Naive B cell (primary cell): Measurements from ENCODE around the gene CROCC. TPM values are rescaled to one million over a fixed set of nuclear protein-coding genes. Genes with fewer than 3 reads are reported as not detected.

Source experiments
- ATAC-seq, 2 donors: fragments of 150-1000 bp; cut with Tn5 transposase; 2 replicates each; pipeline ENCODE4 v1.10.0; 2021; ENCODE audit warnings: low read depth in 2 of 2, mild to moderate bottlenecking in 2 of 2, moderate library complexity in 2 of 2
- DNase-seq: peaks from one replicate; pipeline ENCODE4 v3.0.0; 2022
- H3K27ac Mint-ChIP-seq, 6 donors: one replicate each; pipeline ENCODE4 v1.8.0; 2020 to 2022; ENCODE audit warnings: mild to moderate bottlenecking in 6 of 6, mixed read lengths in 6 of 6, moderate library complexity in 5 of 6, inconsistent platforms in 2 of 6
- H3K27me3 Mint-ChIP-seq, 3 donors: one replicate each; pipeline ENCODE4 v1.8.0; 2021 to 2022; ENCODE audit warnings: mixed read lengths in 3 of 3, mild to moderate bottlenecking in 1 of 3
- H3K36me3 Mint-ChIP-seq, 2 donors: one replicate each; pipeline ENCODE4 v1.8.0; 2020 to 2022; ENCODE audit warnings: mixed read lengths in 2 of 2, inconsistent platforms in 1 of 2, mild to moderate bottlenecking in 1 of 2
- H3K4me1 Mint-ChIP-seq, 3 donors: one replicate each; pipeline ENCODE4 v1.8.0; 2020 to 2022; ENCODE audit warnings: mixed read lengths in 3 of 3, inconsistent platforms in 1 of 3, mild to moderate bottlenecking in 1 of 3, moderate library complexity in 1 of 3
- H3K4me3 Mint-ChIP-seq, 8 donors: one replicate each; pipeline ENCODE4 v1.8.0; 2020 to 2022; ENCODE audit warnings: mild to moderate bottlenecking in 8 of 8, mixed read lengths in 8 of 8, moderate library complexity in 8 of 8, inconsistent platforms in 2 of 8
- H3K9me3 Mint-ChIP-seq, 7 donors: one replicate each; pipeline ENCODE4 v1.8.0; 2020 to 2022; ENCODE audit warnings: mixed read lengths in 7 of 7, mild to moderate bottlenecking in 5 of 7, inconsistent platforms in 2 of 7, moderate library complexity in 1 of 7
- polyA plus RNA-seq, 6 donors: library from polyadenylated mRNA; unstranded; fragments of 300-500 nt; fragmentation: Illumina TruSeq; gene quantifications; one replicate each; pipeline ENCODE4 v1.2.3, GENCODE V29; 2021; ENCODE audit warnings: low read depth in 6 of 6

CROCC gene
- polyA plus RNA-seq, 6 donors from 2014 or later = 1.4 to 4.0 (median 2.3) TPM

DNA sequence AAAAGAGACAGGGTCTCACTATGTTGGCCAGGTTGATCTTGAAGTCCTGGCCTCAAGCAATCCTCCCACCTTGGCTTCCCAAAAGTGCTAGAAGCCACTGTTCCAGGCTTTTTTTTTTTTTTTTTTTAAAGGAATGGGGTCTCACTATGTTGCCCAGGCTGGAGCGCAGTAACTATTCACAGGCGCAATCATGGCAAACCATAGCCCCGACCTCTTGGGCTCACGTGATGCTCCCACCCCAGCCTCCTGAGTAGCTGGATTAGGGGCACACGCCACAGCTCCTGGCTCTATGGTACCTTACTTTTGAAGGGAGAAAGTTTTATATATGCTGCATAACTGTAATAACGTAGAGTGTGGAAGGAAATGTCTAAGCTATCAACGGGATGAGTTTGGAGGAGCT is 95.7 kb downstream of the CROCC start:
- H3K36me3 Mint-ChIP-seq = no peaks in the 10 kb centered on the region

DNA sequence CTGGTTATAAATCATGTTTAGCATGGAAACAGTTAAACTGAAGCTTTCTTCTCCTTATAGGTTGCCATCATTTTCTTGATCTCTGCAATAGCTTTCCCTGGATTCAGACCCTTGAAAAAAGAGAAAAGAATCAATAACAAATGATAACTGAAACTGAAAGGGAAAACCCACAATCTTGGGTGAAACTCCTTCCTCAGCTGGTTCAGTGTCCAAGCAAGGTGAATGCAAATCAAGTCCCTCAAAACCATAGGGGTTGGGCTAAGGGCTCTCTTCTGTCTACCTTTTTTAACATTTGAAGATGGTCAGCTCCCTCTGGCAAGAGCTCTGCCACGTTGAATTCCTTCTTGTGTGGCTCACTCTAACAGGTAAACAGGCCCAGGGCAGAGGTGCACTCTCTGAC is 97.1 kb downstream of the CROCC start:
- DNase-seq (no peak), ATAC-seq (peak; percentile 27 to 28)
- Mint-ChIP-seq H3K4me3 (peak overlapping the region in 2 of 8 donors; percentile 30 to 52), H3K4me1 (peaks cover 10 to 16% (median 11%) of the 10 kb centered on the region in 3 donors), H3K9me3 (no peaks in the 10 kb centered on the region), H3K27ac (peak overlapping the region; percentile 22 to 86 (median 37)), H3K27me3 (no peaks in the 10 kb centered on the region), H3K36me3 (peaks cover 0 to 8% of the 10 kb centered on the region in 2 donors)

More for the DNA sequence above, 95.7 kb downstream of the CROCC start:
- Mint-ChIP-seq H3K27ac (peak overlapping the region in 2 of 6 donors; percentile 13 to 49), H3K4me3 (no peak overlapping the region), H3K27me3 (no peaks in the 10 kb centered on the region), H3K9me3 (no peaks in the 10 kb centered on the region), H3K4me1 (peaks cover 10 to 15% (median 14%) of the 10 kb centered on the region in 3 donors)
- DNase-seq = no peak
- no peak for ATAC-seq

DNA sequence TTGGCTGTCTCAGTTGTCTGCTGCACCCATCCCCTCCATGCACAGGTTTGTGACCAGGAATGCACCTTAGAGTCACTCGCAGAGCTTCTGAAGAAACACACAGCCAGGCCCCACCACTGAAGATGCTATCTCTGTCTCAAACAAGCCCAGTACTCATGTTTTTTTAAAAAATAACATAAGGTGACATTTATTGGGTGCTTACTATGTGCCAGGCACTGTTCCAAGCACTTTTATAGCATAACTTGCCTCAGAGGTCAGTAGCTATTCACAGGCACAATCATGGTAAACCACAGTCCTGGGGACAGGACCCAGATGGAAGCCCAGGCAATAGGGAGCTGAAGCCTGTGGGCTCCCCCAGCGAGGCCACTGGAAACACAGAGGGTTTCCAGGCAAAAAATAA is 98.8 kb downstream of the CROCC start:
- H3K4me1 Mint-ChIP-seq = peaks cover 10 to 16% (median 11%) of the 10 kb centered on the region in 3 donors
- no peak for ATAC-seq
- DNase-seq = no peak
- H3K4me3 Mint-ChIP-seq = no peak overlapping the region
- no peaks in the 10 kb centered on the region for H3K9me3 Mint-ChIP-seq
- peaks cover 0 to 8% of the 10 kb centered on the region in 2 donors for H3K36me3 Mint-ChIP-seq
- H3K27me3 Mint-ChIP-seq = no peaks in the 10 kb centered on the region
- peak overlapping the region in 4 of 6 donors; percentile 11 to 63 (median 33) for H3K27ac Mint-ChIP-seq

DNA sequence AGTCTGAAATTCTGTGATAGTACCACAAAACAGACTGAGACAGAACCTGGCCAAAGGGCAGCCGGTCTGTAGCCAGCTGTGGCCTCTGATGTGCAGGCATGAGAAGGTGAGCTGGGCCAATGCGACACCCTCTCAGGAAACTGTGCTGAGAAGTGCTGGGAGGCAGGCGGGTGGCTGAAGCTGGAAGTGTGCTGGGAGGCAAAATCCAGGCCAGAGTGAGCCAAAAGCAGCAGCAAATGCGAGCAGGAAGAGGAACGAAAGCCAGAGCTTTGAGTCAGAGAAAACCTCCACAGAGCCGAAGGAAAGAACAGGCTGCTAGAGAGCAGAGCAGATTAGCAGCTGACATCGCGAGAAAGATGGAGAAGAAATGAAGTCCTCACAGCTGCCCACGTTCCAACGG is 100.2 kb downstream of the CROCC start:
- Mint-ChIP-seq H3K4me3 (no peak overlapping the region), H3K4me1 (peaks cover 10 to 16% (median 11%) of the 10 kb centered on the region in 3 donors), H3K27me3 (no peaks in the 10 kb centered on the region), H3K36me3 (peaks cover 0 to 9% of the 10 kb centered on the region in 2 donors), H3K9me3 (no peaks in the 10 kb centered on the region), H3K27ac (peak overlapping the region in 1 of 6 donors; percentile 41)
- ATAC-seq = no peak
- DNase-seq = no peak

Other genes starting within 250 kb of the CROCC start
- 10 to 100 TPM in 4 of 6 donors, not detected in 2; 27.4 to 56.9 (median 45.9) TPM for gene RNU1-4, start 181.4 kb upstream of the CROCC start, polyA plus RNA-seq
- 10 to 100 TPM in 4 of 6 donors, not detected in 2; 27.4 to 56.9 (median 45.9) TPM for gene RNU1-2, start 26.0 kb upstream of the CROCC start, polyA plus RNA-seq
- not detected for gene MFAP2, start 58.7 kb downstream of the CROCC start, polyA plus RNA-seq
- gene ATP13A2, start 90.0 kb downstream of the CROCC start, polyA plus RNA-seq = 10 to 100 TPM in 5 of 6 donors, 1 to 10 TPM in 1; 6.3 to 39.6 (median 22.3) TPM
- gene SDHB, start 132.1 kb downstream of the CROCC start, polyA plus RNA-seq = 100 to 1,000 TPM; 133 to 248 (median 150) TPM
- gene PADI2, start 197.5 kb downstream of the CROCC start, polyA plus RNA-seq = under 1 TPM in 4 of 6 donors, not detected in 2; 0.08 to 0.74 (median 0.09) TPM